Ishikawa (cell line): ENCODE measurements around the gene DNER.

Experiments
- CEBPB ChIP-seq: IDR thresholded peaks from 2 replicates; pipeline ENCODE4 v1.6.1; 2012
- CREB1 ChIP-seq: IDR thresholded peaks from 2 replicates; pipeline ENCODE4 v1.6.1; 2012; ENCODE audit warnings: low read depth
- EGR1 ChIP-seq: IDR thresholded peaks from 2 replicates; pipeline ENCODE4 v1.6.1; 2012
- EP300 ChIP-seq: IDR thresholded peaks from 2 replicates; pipeline ENCODE4 v1.6.1; 2012; ENCODE audit warnings: borderline replicate concordance
- FOXM1 ChIP-seq: IDR thresholded peaks from 2 replicates; pipeline ENCODE4 v1.6.1; 2012; ENCODE audit warnings: low read depth, borderline replicate concordance
- NFIC ChIP-seq: IDR thresholded peaks from 2 replicates; pipeline ENCODE4 v1.6.1; 2012
- RAD21 ChIP-seq: IDR thresholded peaks from 2 replicates; pipeline ENCODE4 v1.6.1; 2012; ENCODE audit warnings: low read depth
- TAF1 ChIP-seq: IDR thresholded peaks from 2 replicates; pipeline ENCODE4 v1.6.1; 2012; ENCODE audit warnings: low read depth, mild to moderate bottlenecking
- TCF12 ChIP-seq: IDR thresholded peaks from 2 replicates; pipeline ENCODE4 v1.6.1; 2012; ENCODE audit warnings: low read depth
- TEAD4 ChIP-seq: IDR thresholded peaks from 2 replicates; pipeline ENCODE4 v1.6.1; 2012
- YY1 ChIP-seq: IDR thresholded peaks from 2 replicates; pipeline ENCODE4 v1.6.1; 2012; ENCODE audit warnings: low read depth
- ZBTB7A ChIP-seq: IDR thresholded peaks from 2 replicates; pipeline ENCODE4 v1.6.1; 2012; ENCODE audit warnings: low read depth
- TF ChIP-seq, protein P1 (sequence below): IDR thresholded peaks from 2 replicates; pipeline ENCODE4 v1.6.1; 2012
- TF ChIP-seq, protein P2 (sequence below): IDR thresholded peaks from 2 replicates; pipeline ENCODE4 v1.6.1; 2012
- TF ChIP-seq, protein P3 (sequence below): IDR thresholded peaks from 2 replicates; pipeline ENCODE4 v1.6.1; 2012; ENCODE audit warnings: low read depth, mild to moderate bottlenecking

DNER gene

DNA sequence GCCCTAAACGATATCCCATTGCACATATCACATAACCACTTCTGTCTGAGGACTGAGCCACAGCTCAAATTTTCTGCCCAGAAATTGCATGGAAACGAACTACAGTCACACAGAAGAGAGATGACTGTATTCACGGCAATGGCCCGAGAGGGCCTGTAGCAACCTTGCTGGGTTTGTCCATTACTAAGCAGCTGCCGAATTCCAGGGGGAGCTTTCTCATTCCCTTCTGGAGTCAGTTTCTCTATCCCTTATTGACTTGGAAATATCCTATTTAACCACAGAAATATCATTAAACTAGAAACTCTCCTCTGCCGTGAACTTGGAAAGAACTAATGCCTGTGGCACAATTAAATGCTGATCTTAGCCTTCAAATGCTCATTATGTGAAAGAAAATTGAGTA, 183.9 kb downstream of the DNER start:
- no peak for TF ChIP-seq YY1
- no peak for TF ChIP-seq EGR1
- TF ChIP-seq NFIC = no peak
- TF ChIP-seq TEAD4 = no peak
- no peak for TF ChIP-seq CREB1
- TF ChIP-seq TAF1 = no peak
- TF ChIP-seq, protein P1, sequence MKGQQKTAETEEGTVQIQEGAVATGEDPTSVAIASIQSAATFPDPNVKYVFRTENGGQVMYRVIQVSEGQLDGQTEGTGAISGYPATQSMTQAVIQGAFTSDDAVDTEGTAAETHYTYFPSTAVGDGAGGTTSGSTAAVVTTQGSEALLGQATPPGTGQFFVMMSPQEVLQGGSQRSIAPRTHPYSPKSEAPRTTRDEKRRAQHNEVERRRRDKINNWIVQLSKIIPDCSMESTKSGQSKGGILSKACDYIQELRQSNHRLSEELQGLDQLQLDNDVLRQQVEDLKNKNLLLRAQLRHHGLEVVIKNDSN = no peak
- TF ChIP-seq, protein P2, sequence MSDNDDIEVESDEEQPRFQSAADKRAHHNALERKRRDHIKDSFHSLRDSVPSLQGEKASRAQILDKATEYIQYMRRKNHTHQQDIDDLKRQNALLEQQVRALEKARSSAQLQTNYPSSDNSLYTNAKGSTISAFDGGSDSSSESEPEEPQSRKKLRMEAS = no peak
- TF ChIP-seq, protein P3, sequence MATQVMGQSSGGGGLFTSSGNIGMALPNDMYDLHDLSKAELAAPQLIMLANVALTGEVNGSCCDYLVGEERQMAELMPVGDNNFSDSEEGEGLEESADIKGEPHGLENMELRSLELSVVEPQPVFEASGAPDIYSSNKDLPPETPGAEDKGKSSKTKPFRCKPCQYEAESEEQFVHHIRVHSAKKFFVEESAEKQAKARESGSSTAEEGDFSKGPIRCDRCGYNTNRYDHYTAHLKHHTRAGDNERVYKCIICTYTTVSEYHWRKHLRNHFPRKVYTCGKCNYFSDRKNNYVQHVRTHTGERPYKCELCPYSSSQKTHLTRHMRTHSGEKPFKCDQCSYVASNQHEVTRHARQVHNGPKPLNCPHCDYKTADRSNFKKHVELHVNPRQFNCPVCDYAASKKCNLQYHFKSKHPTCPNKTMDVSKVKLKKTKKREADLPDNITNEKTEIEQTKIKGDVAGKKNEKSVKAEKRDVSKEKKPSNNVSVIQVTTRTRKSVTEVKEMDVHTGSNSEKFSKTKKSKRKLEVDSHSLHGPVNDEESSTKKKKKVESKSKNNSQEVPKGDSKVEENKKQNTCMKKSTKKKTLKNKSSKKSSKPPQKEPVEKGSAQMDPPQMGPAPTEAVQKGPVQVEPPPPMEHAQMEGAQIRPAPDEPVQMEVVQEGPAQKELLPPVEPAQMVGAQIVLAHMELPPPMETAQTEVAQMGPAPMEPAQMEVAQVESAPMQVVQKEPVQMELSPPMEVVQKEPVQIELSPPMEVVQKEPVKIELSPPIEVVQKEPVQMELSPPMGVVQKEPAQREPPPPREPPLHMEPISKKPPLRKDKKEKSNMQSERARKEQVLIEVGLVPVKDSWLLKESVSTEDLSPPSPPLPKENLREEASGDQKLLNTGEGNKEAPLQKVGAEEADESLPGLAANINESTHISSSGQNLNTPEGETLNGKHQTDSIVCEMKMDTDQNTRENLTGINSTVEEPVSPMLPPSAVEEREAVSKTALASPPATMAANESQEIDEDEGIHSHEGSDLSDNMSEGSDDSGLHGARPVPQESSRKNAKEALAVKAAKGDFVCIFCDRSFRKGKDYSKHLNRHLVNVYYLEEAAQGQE = no peak
- TF ChIP-seq CEBPB = no peak
- TF ChIP-seq RAD21 = no peak

DNA sequence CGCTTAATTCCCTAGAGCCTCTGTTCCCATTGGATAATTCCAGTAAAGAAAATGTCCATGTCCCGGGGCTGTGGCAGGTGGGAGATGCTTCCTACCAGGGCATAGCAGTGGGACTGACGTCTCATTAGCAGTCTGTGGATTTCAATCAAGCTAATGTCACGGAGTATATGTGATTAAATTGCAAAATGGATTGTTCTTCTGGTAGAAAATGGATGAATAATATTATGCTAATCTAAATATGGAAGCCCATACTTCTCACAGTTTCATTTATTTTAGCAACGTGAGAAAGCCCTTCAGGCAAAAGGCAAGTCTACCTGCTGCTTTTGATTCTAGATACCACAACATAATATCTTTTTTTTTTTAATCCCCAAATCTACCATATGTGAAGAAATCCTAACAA, 185.5 kb downstream of the DNER start:
- TF ChIP-seq, protein P1 = no peak
- TF ChIP-seq, protein P2 = no peak
- no peak for TF ChIP-seq TCF12
- TF ChIP-seq RAD21 = no peak
- no peak for TF ChIP-seq TEAD4
- TF ChIP-seq CEBPB = no peak
- TF ChIP-seq TAF1 = no peak
- no peak for TF ChIP-seq ZBTB7A
- no peak for TF ChIP-seq YY1

DNA sequence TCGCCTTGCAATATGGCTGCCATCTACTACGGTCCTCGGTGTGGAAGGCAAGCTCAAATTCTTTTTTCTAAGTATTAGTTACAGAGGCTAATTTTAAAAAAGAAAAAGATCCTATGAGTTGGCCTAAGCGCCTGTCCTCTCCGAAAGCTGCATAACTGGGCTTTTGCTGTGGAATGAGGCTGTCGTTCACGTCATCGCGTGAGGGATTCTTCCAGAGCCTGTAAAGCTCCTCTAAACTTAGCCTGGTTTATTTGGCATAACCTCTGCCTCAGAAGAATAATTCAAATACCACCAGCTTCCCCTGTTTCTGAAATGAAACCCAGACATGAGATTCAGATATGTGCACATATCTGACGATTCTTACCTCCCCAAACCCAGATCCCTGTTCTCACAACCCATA, 187.4 kb downstream of the DNER start:
- TF ChIP-seq, protein P1 = no peak
- TF ChIP-seq TCF12 = no peak
- TF ChIP-seq, protein P3 = no peak
- no peak for TF ChIP-seq ZBTB7A
- no peak for TF ChIP-seq NFIC
- TF ChIP-seq RAD21 = no peak
- TF ChIP-seq CREB1 = no peak
- TF ChIP-seq TAF1 = no peak
- TF ChIP-seq EGR1 = no peak
- TF ChIP-seq TEAD4 = no peak
- no peak for TF ChIP-seq YY1
- TF ChIP-seq, protein P2 = no peak
- no peak for TF ChIP-seq CEBPB
- TF ChIP-seq EP300 = no peak
- no peak for TF ChIP-seq FOXM1

DNA sequence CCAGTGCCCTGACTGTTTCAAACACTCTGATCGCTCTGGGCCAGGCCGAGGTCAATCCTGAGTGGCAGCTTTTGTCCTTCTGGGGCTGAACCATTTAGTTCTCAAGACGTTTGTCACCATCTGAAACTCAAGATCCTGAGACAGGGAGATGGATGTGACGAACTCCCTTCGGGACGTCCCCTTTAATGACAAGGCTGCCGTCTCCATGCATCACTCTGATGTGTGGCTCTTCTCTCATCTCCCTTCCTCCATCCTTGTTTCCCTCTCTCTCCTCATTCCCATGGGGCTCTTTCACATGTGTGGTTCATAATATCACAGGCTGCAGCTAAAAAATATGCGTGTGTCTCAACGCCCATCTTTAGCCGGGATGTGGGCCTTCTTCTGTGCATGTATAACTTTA, 189.6 kb downstream of the DNER start:
- TF ChIP-seq CREB1 (no peak), TAF1 (no peak), TEAD4 (no peak), EGR1 (no peak), CEBPB (no peak), RAD21 (no peak)
- TF ChIP-seq, protein P3 = no peak
